Smooth muscle cell (in vitro differentiated cells): ENCODE data around the gene LRBA. TPM values are rescaled to one million over a fixed set of nuclear protein-coding genes. Genes with fewer than 3 reads are reported as not detected.

Experiments used
- DNase-seq: peaks from one replicate; lab custom pipeline; 2025; ENCODE audit not compliant: unreplicated experiment; lab: John Stamatoyannopoulos, UW
- H2AFZ ChIP-seq: fragments of 200-600 bp; sonication (generic); 2 replicates; pipeline ENCODE4 v1.6.0; 2016; ENCODE audit warnings: antibody characterized with exemption, low read depth, mild to moderate bottlenecking
- H3F3A ChIP-seq: fragments of 200-600 bp; sonication (generic); 2 replicates; pipeline ENCODE4 v1.6.0; 2017; ENCODE audit warnings: antibody characterized with exemption, low read depth
- H3K27ac ChIP-seq: fragments of 200-600 bp; sonication (generic); 2 replicates; pipeline ENCODE4 v1.5.1; 2016; ENCODE audit warnings: low read depth, mild to moderate bottlenecking
- H3K27me3 ChIP-seq: fragments of 200-600 bp; sonication (generic); 2 replicates; pipeline ENCODE4 v1.6.1; 2016; ENCODE audit warnings: low read depth, mild to moderate bottlenecking
- H3K36me3 ChIP-seq: fragments of 200-600 bp; sonication (generic); 2 replicates; pipeline ENCODE4 v1.5.1; 2016; ENCODE audit warnings: low read depth
- H3K4me1 ChIP-seq: fragments of 200-600 bp; sonication (generic); 2 replicates; pipeline ENCODE4 v1.5.1; 2016; ENCODE audit warnings: low read depth
- H3K4me2 ChIP-seq: fragments of 200-600 bp; sonication (generic); 2 replicates; pipeline ENCODE4 v1.6.0; 2016; ENCODE audit warnings: mild to moderate bottlenecking
- H3K4me3 ChIP-seq: fragments of 200-600 bp; sonication (generic); 2 replicates; pipeline ENCODE4 v1.5.1; 2016; ENCODE audit warnings: mild to moderate bottlenecking
- H3K79me2 ChIP-seq: fragments of 200-600 bp; sonication (generic); 2 replicates; pipeline ENCODE4 v1.6.0; 2016; ENCODE audit warnings: low read depth, mild to moderate bottlenecking
- H3K9ac ChIP-seq: fragments of 200-600 bp; sonication (generic); 2 replicates; pipeline ENCODE4 v1.6.0; 2016; ENCODE audit warnings: low read depth
- H3K9me3 ChIP-seq: fragments of 200-600 bp; sonication (generic); replicated peaks from 2 replicates; pipeline ENCODE4 v1.5.1; 2016; ENCODE audit warnings: low read depth
- H4K20me1 ChIP-seq: fragments of 200-600 bp; sonication (generic); 2 replicates; pipeline ENCODE4 v1.6.0; 2016; ENCODE audit warnings: low read depth
- CTCF ChIP-seq: fragments of 200-600 bp; sonication (generic); IDR thresholded peaks from 2 replicates; pipeline ENCODE4 v1.5.1; 2017; ENCODE audit warnings: borderline replicate concordance, mild to moderate bottlenecking, antibody characterized with exemption; ENCODE audit not compliant: insufficient read depth, poor library complexity, severe bottlenecking
- WGBS: methylation state at CpG from one replicate; pipeline ENCODE4 v1.1.7; 2016; ENCODE audit warnings: low lambda C conversion rate; 5-methylcytosine and 5-hydroxymethylcytosine counted together
- polyA plus RNA-seq: library from polyadenylated mRNA; unstranded; fragments of >200 nt; fragmentation: Nextera tagmentation; extraction: Ambion mirVana; gene quantifications from 2 replicates; pipeline ENCODE4 v1.2.1, GENCODE V29; 2016
- total RNA-seq: library from RNA; depleted of rRNA; stranded (reverse); fragments of >200 nt; gene quantifications from 2 replicates; pipeline ENCODE4 v1.2.3, GENCODE V29; 2014

The LRBA gene
- total and polyA plus RNA-seq, 2 experiments from 2014 or later, result 1.6 to 26.2 TPM

GRCh38 chr4:150439451-150439933 is 575.6 kb downstream of the LRBA start:
- H3K36me3 ChIP-seq, result no peaks in the 10 kb centered on the region
- no peak overlapping the region for H3K4me2 ChIP-seq
- no peaks in the 10 kb centered on the region for H3K27me3 ChIP-seq
- H4K20me1 ChIP-seq, result no peaks in the 10 kb centered on the region
- no peak overlapping the region for H2AFZ ChIP-seq
- TF ChIP-seq CTCF, result no peak
- H3K79me2 ChIP-seq, result no peaks in the 10 kb centered on the region
- H3K4me3 ChIP-seq, result no peak overlapping the region
- no peaks in the 10 kb centered on the region for H3K9me3 ChIP-seq
- no peak for DNase-seq
- H3K9ac ChIP-seq, result no peak overlapping the region
- 93% methylated on average over 3 of the region's 3 CpGs for WGBS
- no peaks in the 10 kb centered on the region for H3K4me1 ChIP-seq
- H3K27ac ChIP-seq, result no peak overlapping the region
- H3F3A ChIP-seq, result no peaks in the 10 kb centered on the region

GRCh38 chr4:150436598-150437370 is 578.3 kb downstream of the LRBA start:
- no peak overlapping the region for H3K4me3 ChIP-seq
- no peak overlapping the region for H2AFZ ChIP-seq
- H3K4me1 ChIP-seq, result no peaks in the 10 kb centered on the region
- no peaks in the 10 kb centered on the region for H3F3A ChIP-seq
- 97% methylated on average over 2 of the region's 2 CpGs for WGBS
- no peaks in the 10 kb centered on the region for H3K9me3 ChIP-seq
- H3K4me2 ChIP-seq, result no peak overlapping the region
- no peaks in the 10 kb centered on the region for H4K20me1 ChIP-seq
- H3K27me3 ChIP-seq, result no peaks in the 10 kb centered on the region
- no peak overlapping the region for H3K9ac ChIP-seq
- DNase-seq, result no peak
- no peaks in the 10 kb centered on the region for H3K36me3 ChIP-seq
- TF ChIP-seq CTCF, result no peak
- H3K27ac ChIP-seq, result no peak overlapping the region
- no peaks in the 10 kb centered on the region for H3K79me2 ChIP-seq

- no peaks in the 10 kb centered on the region for H3K9me3 ChIP-seq
- no peaks in the 10 kb centered on the region for H3K4me1 ChIP-seq
- no peak overlapping the region for H3K27ac ChIP-seq
- H2AFZ ChIP-seq, result no peak overlapping the region
- H3K4me3 ChIP-seq, result no peak overlapping the region
- no peaks in the 10 kb centered on the region for H3F3A ChIP-seq
- no peak overlapping the region for H3K4me2 ChIP-seq
- H4K20me1 ChIP-seq, result no peaks in the 10 kb centered on the region
- H3K9ac ChIP-seq, result no peak overlapping the region
- no peak for TF ChIP-seq CTCF
- no peak for DNase-seq
- H3K36me3 ChIP-seq, result no peaks in the 10 kb centered on the region
- H3K79me2 ChIP-seq, result no peaks in the 10 kb centered on the region
- no peaks in the 10 kb centered on the region for H3K27me3 ChIP-seq
These were observed 583.9 kb downstream of the LRBA start for GRCh38 chr4:150431221-150431620.

GRCh38 chr4:150425161-150425560 is 589.9 kb downstream of the LRBA start:
- Histone ChIP-seq H3K4me1 (no peaks in the 10 kb centered on the region), H4K20me1 (no peaks in the 10 kb centered on the region), H3K27ac (no peak overlapping the region), H3K4me2 (no peak overlapping the region), H3K9me3 (no peaks in the 10 kb centered on the region), H3K79me2 (no peaks in the 10 kb centered on the region), H3K4me3 (no peak overlapping the region), H3F3A (no peaks in the 10 kb centered on the region), H3K9ac (no peak overlapping the region), H3K27me3 (no peaks in the 10 kb centered on the region), H3K36me3 (no peaks in the 10 kb centered on the region), H2AFZ (no peak overlapping the region)
- DNase-seq, result no peak
- no peak for TF ChIP-seq CTCF
- 59% methylated on average over 1 of the region's 1 CpG for whole genome bisulfite sequencing
